Endothelial cell of coronary artery (primary cell): Measurements from ENCODE around the gene S1PR3. TPM values are rescaled to one million over a fixed set of nuclear protein-coding genes. Genes with fewer than 3 reads are reported as not detected.

Experiments used
- total RNA-seq: library from RNA; depleted of rRNA; stranded (reverse); fragments of >200 nt; gene quantifications from 2 replicates; pipeline ENCODE4 v1.2.3, GENCODE V29; 2014

The S1PR3 gene
- total RNA-seq, result 8.5 and 72.5 TPM in 2 replicates

GRCh38 chr9:88991066-88992034, at the start of gene S1PR3:
S1PR3 (plus strand) TSS chr9:88991468; CDS start chr9:89001201, 9,733 bp downstream.

Other genes starting within 250 kb of the S1PR3 start
- gene SHC3, start 187.3 kb downstream of the S1PR3 start, total RNA-seq, result 7.6 and 9.4 TPM in 2 replicates